Neuronal stem cell (in vitro differentiated cells): Measurements from ENCODE around the gene IMMP2L.

ENCODE experiments used
- DNase-seq: peaks from one replicate; pipeline ENCODE4 v3.0.0-alpha.2; 2013; ENCODE audit warnings: low spot score
- H2AFZ ChIP-seq: one replicate; pipeline ENCODE4 v1.6.1; 2013; ENCODE audit warnings: mild to moderate bottlenecking, low read length, inconsistent platforms
- H2AK5ac ChIP-seq: 2 replicates; pipeline ENCODE4 v1.6.1; 2013; ENCODE audit warnings: low read depth, mild to moderate bottlenecking, inconsistent platforms, low read length, moderate library complexity, mixed read lengths
- H2BK120ac ChIP-seq: 2 replicates; pipeline ENCODE4 v1.6.1; 2013; ENCODE audit warnings: low read depth, mild to moderate bottlenecking, inconsistent platforms, low read length, moderate library complexity, mixed read lengths
- H2BK12ac ChIP-seq: one replicate; pipeline ENCODE4 v1.6.1; 2013; ENCODE audit warnings: low read length, inconsistent platforms
- H2BK15ac ChIP-seq: 2 replicates; pipeline ENCODE4 v1.6.1; 2013; ENCODE audit warnings: mild to moderate bottlenecking, low read length, inconsistent platforms, mixed read lengths
- H2BK5ac ChIP-seq: one replicate; pipeline ENCODE4 v1.6.1; 2013; ENCODE audit warnings: inconsistent platforms, mild to moderate bottlenecking, low read length, moderate library complexity
- H3K14ac ChIP-seq: one replicate; pipeline ENCODE4 v1.6.1; 2013; ENCODE audit warnings: low read length, inconsistent platforms
- H3K18ac ChIP-seq: 2 replicates; pipeline ENCODE4 v1.6.1; 2013; ENCODE audit warnings: low read length, inconsistent platforms
- H3K23ac ChIP-seq: 2 replicates; pipeline ENCODE4 v1.6.1; 2013; ENCODE audit warnings: low read depth, mild to moderate bottlenecking, mixed read lengths, low read length, inconsistent platforms; ENCODE audit not compliant: poor library complexity
- H3K27ac ChIP-seq: replicated peaks from 3 replicates; pipeline ENCODE4 v1.5.1; 2013; ENCODE audit warnings: low read length, inconsistent platforms
- H3K27me3 ChIP-seq, 3 experiments: 2 replicates each; pipeline ENCODE4 v1.6.1; 2013; ENCODE audit warnings: low read length in 3 of 3, mild to moderate bottlenecking in 2 of 3, inconsistent platforms in 1 of 3, low read depth in 1 of 3, mixed read lengths in 1 of 3, moderate library complexity in 1 of 3; ENCODE audit not compliant: control insufficient read depth in 3 of 3, insufficient read depth in 3 of 3
- H3K36me3 ChIP-seq, 2 donors: replicated peaks in 1 of 2; 2 replicates each; pipeline ENCODE4 v1.6.1; 2013; ENCODE audit warnings: low read length in 2 of 2; ENCODE audit not compliant: control insufficient read depth in 2 of 2, insufficient read depth in 2 of 2
- H3K4ac ChIP-seq: 2 replicates; pipeline ENCODE4 v1.6.1; 2013; ENCODE audit warnings: inconsistent platforms, mild to moderate bottlenecking, low read length, moderate library complexity
- H3K4me1 ChIP-seq, 2 donors: 1 replicate in 1 of 2; 2 replicates in 1 of 2; pipeline ENCODE4 v1.6.1; 2013; ENCODE audit warnings: low read length in 2 of 2, low read depth in 1 of 2; ENCODE audit not compliant: control insufficient read depth in 2 of 2, insufficient read depth in 1 of 2
- H3K4me2 ChIP-seq: one replicate; pipeline ENCODE4 v1.6.1; 2013; ENCODE audit warnings: mild to moderate bottlenecking, low read length, inconsistent platforms; ENCODE audit not compliant: insufficient read depth, poor library complexity, severe bottlenecking
- H3K4me3 ChIP-seq, 2 donors: 2 replicates each; pipeline ENCODE4 v1.5.1; 2013; ENCODE audit warnings: low read length in 2 of 2, mild to moderate bottlenecking in 2 of 2, inconsistent platforms in 1 of 2, moderate library complexity in 1 of 2
- H3K79me1 ChIP-seq: one replicate; pipeline ENCODE4 v1.6.1; 2013; ENCODE audit warnings: low read depth, mild to moderate bottlenecking, inconsistent platforms, low read length, moderate library complexity
- H3K9ac ChIP-seq: one replicate; pipeline ENCODE4 v1.6.1; 2013; ENCODE audit warnings: mild to moderate bottlenecking, low read depth, low read length, inconsistent platforms; ENCODE audit not compliant: poor library complexity
- H3K9me3 ChIP-seq, 2 donors: replicated peaks in 1 of 2; 2 replicates each; pipeline versions ENCODE3 to v1.6.1; 2013; ENCODE audit warnings: low read length in 2 of 2, mild to moderate bottlenecking in 2 of 2, inconsistent platforms in 1 of 2, low read depth in 1 of 2, mixed read lengths in 1 of 2, moderate library complexity in 1 of 2; ENCODE audit not compliant: control insufficient read depth in 2 of 2, insufficient read depth in 1 of 2
- H4K8ac ChIP-seq: one replicate; pipeline ENCODE4 v1.6.1; 2013; ENCODE audit warnings: low read depth, mild to moderate bottlenecking, inconsistent platforms, low read length, moderate library complexity
- H4K91ac ChIP-seq: one replicate; pipeline ENCODE4 v1.6.1; 2013; ENCODE audit warnings: low read length, low read depth, mild to moderate bottlenecking, inconsistent platforms; ENCODE audit not compliant: poor library complexity
- WGBS, 2 donors: extraction: QIAGEN DNeasy Blood & Tissue Kit; methylation state at CpG; one replicate each; pipeline ENCODE4 v1.1.7; 2013; ENCODE audit warnings: missing lambda C conversion rate in 2 of 2, mixed read lengths in 1 of 2; ENCODE audit not compliant: insufficient read length in 2 of 2, insufficient replicate concordance in 1 of 2; ENCODE audit errors: extremely low coverage in 2 of 2; 5-methylcytosine and 5-hydroxymethylcytosine counted together

Gene IMMP2L

DNA sequence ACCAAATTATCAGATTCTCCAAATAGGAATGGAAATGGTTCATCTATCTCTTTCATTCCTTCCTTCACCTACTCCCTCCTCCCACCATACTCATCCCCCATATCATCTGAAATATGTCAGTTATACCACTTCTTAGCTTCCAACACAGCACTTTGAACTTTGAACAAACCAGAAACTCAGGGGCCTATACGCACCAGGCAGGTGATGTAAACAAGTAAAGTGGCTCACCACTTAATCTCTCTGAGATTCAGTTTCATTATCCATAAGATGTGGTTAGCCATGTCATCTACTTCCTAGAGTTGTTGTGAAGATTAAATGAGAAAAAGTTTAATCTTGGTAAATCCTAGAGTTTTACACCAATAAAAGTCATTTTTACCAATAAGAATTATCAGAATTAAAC lies 537.3 kb downstream of the IMMP2L start:
- no peak overlapping the region for H2BK15ac ChIP-seq
- H3K23ac ChIP-seq = no peak overlapping the region
- H2AFZ ChIP-seq = no peak overlapping the region
- H3K18ac ChIP-seq = no peak overlapping the region
- no peak overlapping the region for H2AK5ac ChIP-seq
- H3K14ac ChIP-seq = no peak overlapping the region
- H2BK120ac ChIP-seq = no peak overlapping the region
- no peaks in the 10 kb centered on the region for H3K9me3 ChIP-seq
- H3K79me1 ChIP-seq = no peaks in the 10 kb centered on the region
- H3K27me3 ChIP-seq = no peaks in the 10 kb centered on the region
- H3K27ac ChIP-seq = no peak overlapping the region
- no CpG with 5 or more reads among the region's 1 CpG for WGBS, 2 donors
- H3K36me3 ChIP-seq = no peaks in the 10 kb centered on the region
- no peak overlapping the region for H4K8ac ChIP-seq
- H2BK5ac ChIP-seq = no peak overlapping the region
- DNase-seq = no peak
- no peak overlapping the region for H4K91ac ChIP-seq
- no peak overlapping the region for H3K4me3 ChIP-seq
- peaks cover 0 to 4% of the 10 kb centered on the region in 2 donors for H3K4me1 ChIP-seq
- H2BK12ac ChIP-seq = no peak overlapping the region
- H3K9ac ChIP-seq = no peak overlapping the region
- H3K4me2 ChIP-seq = no peak overlapping the region
- H3K4ac ChIP-seq = no peak overlapping the region

DNA sequence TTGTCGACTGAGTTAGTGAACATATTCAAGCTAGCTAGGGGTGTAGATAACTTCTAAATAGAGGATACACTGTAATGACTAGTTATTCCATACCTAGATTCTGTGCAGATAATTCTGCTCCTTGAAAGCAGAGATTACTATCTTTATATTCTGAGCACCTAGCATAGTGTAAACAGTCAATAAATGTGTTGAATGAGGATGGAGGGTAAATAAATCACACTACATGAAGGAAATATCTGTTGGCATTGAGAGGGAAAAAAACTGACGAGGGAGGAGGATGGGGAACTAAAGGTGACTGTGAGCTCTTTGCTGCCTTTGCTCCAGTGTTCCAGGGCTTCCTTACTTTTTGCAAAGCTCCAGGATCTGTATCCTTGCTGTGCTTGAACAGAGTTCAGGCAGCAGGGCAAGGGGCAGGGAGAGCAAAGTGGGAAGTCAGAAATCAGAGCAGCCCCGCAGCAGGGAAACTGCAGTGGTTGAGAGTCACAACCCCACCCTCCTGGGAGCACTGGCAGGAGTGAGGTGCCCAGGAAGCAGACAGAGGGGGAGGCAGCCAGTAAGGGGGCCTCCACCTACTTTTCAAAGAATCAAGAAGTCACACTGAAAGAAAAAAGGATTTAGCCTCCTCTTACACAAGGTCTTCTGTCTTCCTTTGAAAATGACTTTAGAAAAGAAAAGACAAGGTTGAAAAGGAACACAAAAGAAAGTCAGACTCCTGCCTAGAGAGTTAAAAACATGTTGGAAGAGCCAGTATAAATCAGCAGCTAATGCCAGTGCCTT lies 543.1 kb downstream of the IMMP2L start:
- H2BK5ac ChIP-seq = no peak overlapping the region
- H3K4me3 ChIP-seq = no peak overlapping the region
- H4K8ac ChIP-seq = no peak overlapping the region
- no peak overlapping the region for H4K91ac ChIP-seq
- H2BK120ac ChIP-seq = no peak overlapping the region
- no peak overlapping the region for H3K9ac ChIP-seq
- peaks cover 4% of the 10 kb centered on the region in 2 donors for H3K4me1 ChIP-seq
- no peak overlapping the region for H2BK12ac ChIP-seq
- peak overlapping the region; percentile 6 for H3K27ac ChIP-seq
- H3K36me3 ChIP-seq = no peaks in the 10 kb centered on the region
- no peak overlapping the region for H3K4ac ChIP-seq
- no peak overlapping the region for H3K18ac ChIP-seq
- H3K27me3 ChIP-seq = no peaks in the 10 kb centered on the region
- H2AK5ac ChIP-seq = no peak overlapping the region
- no peak overlapping the region for H3K14ac ChIP-seq
- no peak overlapping the region for H2BK15ac ChIP-seq
- H3K23ac ChIP-seq = no peak overlapping the region
- H3K4me2 ChIP-seq = no peak overlapping the region
- DNase-seq = peak; percentile 47
- H2AFZ ChIP-seq = no peak overlapping the region
- no peaks in the 10 kb centered on the region for H3K9me3 ChIP-seq
- no peaks in the 10 kb centered on the region for H3K79me1 ChIP-seq
- WGBS, 2 donors = no CpG with 5 or more reads among the region's 3 CpGs

DNA sequence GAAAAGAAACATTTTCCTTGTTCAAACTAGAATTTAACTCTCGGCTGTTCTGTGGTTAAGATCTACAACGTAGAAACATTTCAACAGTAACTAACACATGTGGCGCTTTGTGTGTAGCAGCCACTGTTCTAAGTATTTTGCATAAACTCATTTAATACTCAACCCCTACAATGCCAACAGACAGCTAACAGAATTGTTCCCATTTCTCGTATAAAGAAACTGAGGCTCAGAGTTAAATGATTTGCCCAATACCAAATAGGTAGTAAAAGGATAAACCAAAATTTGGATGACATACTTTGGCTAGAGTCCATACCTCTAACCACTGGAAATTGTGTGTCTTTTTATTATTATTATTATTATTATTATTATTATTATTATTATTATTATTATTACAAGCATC lies 543.8 kb downstream of the IMMP2L start:
- H3K4ac ChIP-seq = no peak overlapping the region
- H2BK15ac ChIP-seq = no peak overlapping the region
- no peak overlapping the region for H3K27ac ChIP-seq
- no peaks in the 10 kb centered on the region for H3K79me1 ChIP-seq
- no CpG with 5 or more reads among the region's 4 CpGs for WGBS, 2 donors
- H3K36me3 ChIP-seq = no peaks in the 10 kb centered on the region
- H2BK120ac ChIP-seq = no peak overlapping the region
- H2BK12ac ChIP-seq = no peak overlapping the region
- DNase-seq = no peak
- H4K91ac ChIP-seq = no peak overlapping the region
- no peaks in the 10 kb centered on the region for H3K9me3 ChIP-seq
- peaks cover 4% of the 10 kb centered on the region in 2 donors for H3K4me1 ChIP-seq
- H3K14ac ChIP-seq = no peak overlapping the region
- H2AK5ac ChIP-seq = no peak overlapping the region
- H2BK5ac ChIP-seq = no peak overlapping the region
- no peak overlapping the region for H4K8ac ChIP-seq
- H3K9ac ChIP-seq = no peak overlapping the region
- no peak overlapping the region for H3K4me2 ChIP-seq
- no peak overlapping the region for H2AFZ ChIP-seq
- H3K23ac ChIP-seq = no peak overlapping the region
- H3K4me3 ChIP-seq = no peak overlapping the region
- no peaks in the 10 kb centered on the region for H3K27me3 ChIP-seq
- H3K18ac ChIP-seq = no peak overlapping the region

GRCh38 chr7:111014079-111014478 lies 548.2 kb downstream of the IMMP2L start:
- no peak overlapping the region for H3K14ac ChIP-seq
- H4K8ac ChIP-seq = no peak overlapping the region
- no peak for DNase-seq
- H3K27me3 ChIP-seq = no peaks in the 10 kb centered on the region
- H3K23ac ChIP-seq = no peak overlapping the region
- no peak overlapping the region for H2AK5ac ChIP-seq
- H2BK15ac ChIP-seq = no peak overlapping the region
- no peak overlapping the region for H2AFZ ChIP-seq
- no peaks in the 10 kb centered on the region for H3K9me3 ChIP-seq
- no peaks in the 10 kb centered on the region for H3K79me1 ChIP-seq
- no peak overlapping the region for H2BK12ac ChIP-seq
- no peak overlapping the region for H3K27ac ChIP-seq
- no peak overlapping the region for H3K18ac ChIP-seq
- H2BK120ac ChIP-seq = no peak overlapping the region
- H3K4me1 ChIP-seq = peaks cover 2 to 4% of the 10 kb centered on the region in 2 donors
- H2BK5ac ChIP-seq = no peak overlapping the region
- H4K91ac ChIP-seq = no peak overlapping the region
- H3K4ac ChIP-seq = no peak overlapping the region
- no peak overlapping the region for H3K4me3 ChIP-seq
- H3K4me2 ChIP-seq = no peak overlapping the region
- no peak overlapping the region for H3K9ac ChIP-seq
- WGBS, 2 donors = no CpG with 5 or more reads among the region's 6 CpGs
- no peaks in the 10 kb centered on the region for H3K36me3 ChIP-seq
